Activated T-cell treated with anti-CD3 and anti-CD28 coated beads for 24 hours (primary cell): ENCODE measurements around the gene COLEC11.
"Not testable (repeated sequence)": the region's sequence is repeated elsewhere in the genome, so short reads cannot be mapped to it uniquely, and the experiment has no call there.

Experiments
- DNase-seq: peaks from one replicate; pipeline ENCODE4 v3.0.0-alpha.2; 2020; ENCODE audit warnings: low read depth

COLEC11 gene

DNA sequence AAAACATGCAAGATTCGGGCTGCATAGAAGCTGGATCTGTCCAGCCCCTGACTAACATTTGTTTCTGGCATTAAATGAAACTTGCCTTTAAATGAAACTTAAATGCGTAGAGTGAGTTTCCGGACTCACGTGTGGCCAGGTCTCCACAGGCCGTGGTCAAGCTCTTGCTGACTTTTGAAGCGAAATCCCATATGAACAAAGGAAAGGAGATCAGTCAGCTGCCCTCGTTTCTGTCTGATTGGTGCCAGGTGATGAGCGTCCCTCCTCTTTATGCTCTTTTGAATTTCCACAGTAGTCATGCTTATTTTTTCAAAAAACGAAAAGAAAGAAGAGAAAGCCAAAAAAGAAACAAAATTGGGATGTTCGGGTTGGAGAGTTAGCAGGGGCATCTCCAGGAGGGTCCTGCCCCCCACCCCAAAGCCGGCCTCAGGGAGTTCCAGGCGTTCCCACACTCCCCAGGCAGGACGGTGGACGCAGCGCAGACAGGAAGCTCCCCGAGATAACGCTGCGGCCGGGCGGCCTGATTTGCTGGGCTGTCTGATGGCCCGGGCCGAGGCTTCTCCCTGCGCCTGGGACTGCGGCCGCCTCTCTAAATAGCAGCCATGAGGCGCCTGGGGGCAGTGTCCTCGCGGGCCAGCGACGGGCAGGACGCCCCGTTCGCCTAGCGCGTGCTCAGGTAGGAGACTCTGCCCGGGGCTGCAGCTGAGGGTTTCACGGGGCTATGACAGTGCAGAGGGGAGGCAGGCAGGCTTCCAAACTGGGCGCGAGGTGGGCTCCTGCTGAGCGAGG, at the start of gene COLEC11:
Gene COLEC11, plus strand, starts transcription at position 620 of the 789 bp plus-strand sequence. CDS start 9,229 bp downstream, outside the sequence.
- DNase-seq = no peak

DNA sequence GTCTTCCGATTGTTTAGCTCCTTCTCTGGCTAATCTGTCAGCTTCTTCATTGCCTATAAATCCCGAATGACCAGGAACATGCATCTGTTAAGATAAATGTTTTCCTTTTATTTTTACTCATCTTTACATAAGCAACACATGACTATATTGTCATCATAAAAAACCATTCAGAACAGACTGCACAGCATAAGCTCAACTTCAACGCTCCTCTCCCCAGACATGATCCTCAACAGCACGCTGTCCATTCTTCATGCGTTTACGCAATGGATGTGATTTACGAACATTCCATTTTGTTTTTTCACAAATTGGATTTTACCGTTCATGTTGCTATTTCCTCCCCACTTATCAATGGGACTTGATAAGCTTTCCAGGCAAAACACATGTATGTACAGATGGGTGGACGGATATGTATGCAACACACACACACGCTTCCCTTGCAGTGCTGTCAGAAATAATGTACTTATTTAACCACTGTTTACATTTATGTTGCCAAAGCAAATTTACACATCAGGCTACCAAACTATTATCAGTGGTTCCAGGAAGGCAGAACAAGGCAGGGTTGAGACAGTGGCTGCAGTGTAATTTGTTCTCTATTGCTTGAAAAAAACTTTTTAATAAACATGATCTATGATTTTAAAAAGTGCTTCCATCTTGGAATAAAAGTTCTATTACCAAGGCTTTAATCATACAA, 49.0 kb upstream of the COLEC11 start:
- DNase-seq = no peak

DNA sequence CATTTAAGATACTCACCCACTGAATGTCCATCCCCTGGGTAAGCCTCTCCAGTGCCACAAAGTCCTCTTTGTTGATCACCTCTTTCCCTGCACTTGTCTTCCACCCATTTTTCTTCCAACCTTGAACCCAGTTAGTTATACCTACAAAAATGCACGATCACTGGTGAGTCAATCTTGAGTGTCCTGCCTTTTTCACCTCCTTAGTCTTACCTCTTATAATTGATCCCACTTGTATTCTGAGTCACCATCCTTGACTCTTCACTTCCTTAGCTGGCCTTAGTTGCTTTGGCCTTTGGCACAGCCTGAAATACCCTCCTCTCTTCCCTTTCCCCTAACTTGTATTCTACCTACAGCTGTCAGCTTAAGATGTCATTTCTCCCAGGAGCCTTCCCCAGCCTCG, 47.0 kb upstream of the COLEC11 start:
- DNase-seq = no peak

GRCh38 chr2:3553946-3554345, 41.0 kb upstream of the COLEC11 start:
- DNase-seq = no peak

DNA sequence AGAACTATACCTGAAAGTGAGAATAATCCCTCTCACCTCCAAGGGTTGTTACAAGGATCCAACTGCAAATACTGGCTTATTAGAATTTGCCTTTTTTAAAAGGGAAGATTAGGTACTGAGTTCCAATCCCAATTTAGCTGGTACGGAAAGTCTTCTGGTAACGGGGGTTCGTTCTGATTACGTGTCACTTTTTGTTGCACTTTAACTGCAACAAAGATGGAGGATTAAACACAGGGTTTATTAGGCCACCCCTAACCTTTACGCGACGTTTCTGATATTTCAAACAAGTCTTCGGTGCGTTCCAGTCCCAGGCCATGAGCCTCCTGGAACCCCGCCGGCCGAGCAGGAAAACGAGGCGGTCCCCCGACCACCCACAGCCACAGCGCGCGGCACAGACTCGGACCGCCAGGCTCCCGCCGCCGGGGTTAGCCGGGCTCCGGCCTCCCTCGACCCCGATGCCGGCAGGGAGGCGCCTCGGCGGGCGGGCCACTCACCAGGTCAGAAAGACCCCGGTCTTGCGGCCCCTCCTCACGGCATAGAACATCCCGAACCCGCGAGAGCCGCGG, 37.2 kb upstream of the COLEC11 start:
- no peak for DNase-seq

- peak; percentile 99 for DNase-seq
These were observed 36.5 kb upstream of the COLEC11 start, which contains the start of gene RNASEH1 for GRCh38 chr2:3558205-3559014. RNASEH1 (minus strand) TSS chr2:3558333; CDS start chr2:3558260, 73 bp downstream.

DNA sequence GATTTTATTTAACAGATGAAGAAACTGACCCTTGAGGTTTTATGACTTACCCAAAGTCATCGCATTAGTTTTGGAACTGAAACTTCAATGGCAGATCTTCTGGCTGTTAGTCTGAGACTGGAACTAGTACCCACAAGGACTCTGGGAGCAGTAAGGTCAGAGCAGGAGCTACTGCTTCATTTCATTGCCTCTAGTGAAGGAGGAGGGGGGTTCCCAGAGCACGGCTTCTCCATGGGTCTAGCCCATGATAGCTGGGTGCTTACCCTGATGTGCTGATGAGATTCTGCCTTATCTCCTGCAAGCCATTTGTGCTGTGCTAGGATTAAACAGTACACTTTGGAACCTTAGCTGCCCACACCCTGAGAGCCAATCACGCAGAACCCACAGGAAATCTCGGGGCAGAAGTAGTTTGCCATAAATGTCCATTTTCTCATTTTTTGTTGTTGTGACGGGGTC, 31.4 kb upstream of the COLEC11 start:
- DNase-seq = no peak

DNA sequence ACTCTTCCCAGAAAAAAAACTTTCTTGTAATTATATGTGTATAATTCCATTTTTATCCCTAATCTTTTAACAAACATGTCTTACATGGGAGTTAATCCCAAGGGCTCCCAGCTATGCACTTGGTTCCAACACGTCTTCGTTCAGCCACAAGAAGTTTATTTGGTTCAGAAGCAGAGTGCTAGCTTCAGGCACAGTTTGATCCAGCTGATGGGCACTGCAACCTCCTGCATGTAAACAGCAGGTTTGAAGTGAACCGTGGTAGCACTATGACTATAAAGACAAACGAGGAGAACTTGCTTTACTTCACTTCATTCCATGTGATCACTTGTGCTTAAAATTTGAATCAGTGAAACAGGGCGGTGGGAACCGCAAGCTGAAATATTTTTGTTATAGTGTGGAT, 29.8 kb upstream of the COLEC11 start:
- DNase-seq = no peak

- DNase-seq = no peak
These were observed 28.1 kb upstream of the COLEC11 start for GRCh38 chr2:3566806-3567205.

- not testable (repeated sequence) for DNase-seq
These were observed 25.3 kb upstream of the COLEC11 start for GRCh38 chr2:3569656-3570055.

GRCh38 chr2:3571284-3571683, 23.6 kb upstream of the COLEC11 start:
- DNase-seq = no peak

GRCh38 chr2:3572620-3573019, 22.3 kb upstream of the COLEC11 start:
- no peak for DNase-seq

DNA sequence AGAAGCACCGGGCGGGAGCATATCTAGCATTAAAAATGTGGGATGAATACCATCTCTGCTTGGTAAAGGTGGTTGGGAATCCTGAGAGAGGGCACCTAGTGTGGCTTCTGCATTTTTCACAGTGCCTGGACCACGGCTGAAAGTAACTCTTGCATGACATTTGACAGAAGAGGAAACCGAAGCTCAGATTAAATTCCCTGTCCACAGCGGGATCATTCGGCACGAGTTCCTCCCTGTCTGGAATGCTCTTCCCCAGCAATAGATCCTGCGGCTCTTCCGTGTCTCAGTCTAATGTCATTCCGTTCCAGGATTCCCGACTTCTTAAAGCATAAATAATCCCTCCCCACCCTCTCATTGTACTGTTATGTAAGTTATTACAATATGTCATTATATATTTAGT, 20.8 kb upstream of the COLEC11 start:
- DNase-seq = no peak

- DNase-seq = no peak
These were observed 19.2 kb upstream of the COLEC11 start for GRCh38 chr2:3575534-3576262.

DNA sequence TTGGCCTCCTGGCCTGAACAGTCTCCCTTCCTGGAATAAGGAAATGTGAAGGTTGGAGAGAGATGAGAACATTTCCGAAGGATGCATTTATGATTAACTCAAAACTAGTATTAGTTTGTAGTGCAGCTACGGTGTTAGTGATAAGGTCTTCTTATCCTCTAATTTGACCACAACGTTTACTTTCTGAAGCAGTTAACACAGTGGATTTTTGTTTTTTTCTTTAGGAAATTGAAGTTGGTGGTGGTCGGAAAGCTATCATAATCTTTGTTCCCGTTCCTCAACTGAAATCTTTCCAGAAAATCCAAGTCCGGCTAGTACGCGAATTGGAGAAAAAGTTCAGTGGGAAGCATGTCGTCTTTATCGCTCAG, 18.7 kb upstream of the COLEC11 start:
- DNase-seq = not testable (repeated sequence)

GRCh38 chr2:3578987-3579386, 15.9 kb upstream of the COLEC11 start:
- DNase-seq = no peak

DNA sequence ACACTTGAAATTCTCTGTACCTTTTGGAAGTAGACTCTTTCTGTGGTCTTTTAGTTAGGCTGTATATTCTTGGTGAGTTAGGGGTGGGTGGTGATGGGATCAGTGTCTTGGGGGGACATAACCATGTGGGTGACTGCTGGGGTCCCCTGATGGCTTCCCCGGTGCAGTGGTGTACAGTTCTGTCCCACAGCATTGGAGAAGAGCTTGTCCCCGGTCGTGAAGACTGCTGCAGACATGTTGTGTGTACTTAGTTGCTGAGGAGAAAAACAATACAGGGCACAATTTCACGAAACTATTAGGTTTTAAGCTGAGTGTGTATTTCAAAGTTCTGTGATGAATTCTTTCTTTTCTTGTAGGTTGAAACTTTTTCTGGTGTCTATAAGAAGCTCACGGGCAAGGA, 14.5 kb upstream of the COLEC11 start:
- no peak for DNase-seq

GRCh38 chr2:3581367-3582262, 13.3 kb upstream of the COLEC11 start:
- DNase-seq = no peak

GRCh38 chr2:3584076-3584475, 10.8 kb upstream of the COLEC11 start:
- DNase-seq = no peak

DNA sequence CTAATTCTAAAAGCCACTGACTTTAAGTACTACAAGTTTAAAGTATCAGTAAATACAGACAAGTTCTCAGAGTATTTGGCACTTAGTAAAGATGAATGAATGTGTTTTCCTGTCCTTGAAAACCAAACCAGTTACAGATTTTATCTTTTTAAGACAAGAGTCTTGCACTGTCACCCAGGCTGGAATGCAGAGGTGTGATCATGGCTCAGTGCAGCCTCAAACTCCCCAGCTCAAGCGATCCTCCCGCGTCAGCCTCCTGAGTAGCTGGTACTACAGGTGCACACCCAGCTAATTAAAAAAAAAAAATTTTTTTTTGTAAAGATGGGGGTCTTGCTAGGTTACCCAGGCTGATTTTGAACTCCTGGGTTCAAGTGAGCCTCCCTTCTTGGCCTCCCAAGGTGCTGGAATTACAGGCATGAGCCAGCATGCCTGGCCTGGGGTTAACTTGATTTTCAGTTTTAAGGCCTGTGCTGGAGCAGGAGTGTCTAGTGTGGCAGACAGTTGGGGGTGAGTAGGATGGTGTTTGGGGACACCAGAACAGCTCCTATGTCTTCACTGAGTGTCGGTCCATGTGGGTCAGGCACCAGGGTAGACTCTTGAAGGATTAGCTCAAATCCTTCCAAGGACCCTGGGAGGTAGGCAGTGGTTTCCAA, 10.2 kb upstream of the COLEC11 start:
- no peak for DNase-seq
